Measurements from ENCODE around the gene INKA2. TPM values are rescaled to one million over a fixed set of nuclear protein-coding genes. Genes with fewer than 3 reads are reported as not detected.

The INKA2 gene
- total and polyA plus RNA-seq, 2 experiments from 2014 or later: 3.7 to 8.4 TPM

DNA sequence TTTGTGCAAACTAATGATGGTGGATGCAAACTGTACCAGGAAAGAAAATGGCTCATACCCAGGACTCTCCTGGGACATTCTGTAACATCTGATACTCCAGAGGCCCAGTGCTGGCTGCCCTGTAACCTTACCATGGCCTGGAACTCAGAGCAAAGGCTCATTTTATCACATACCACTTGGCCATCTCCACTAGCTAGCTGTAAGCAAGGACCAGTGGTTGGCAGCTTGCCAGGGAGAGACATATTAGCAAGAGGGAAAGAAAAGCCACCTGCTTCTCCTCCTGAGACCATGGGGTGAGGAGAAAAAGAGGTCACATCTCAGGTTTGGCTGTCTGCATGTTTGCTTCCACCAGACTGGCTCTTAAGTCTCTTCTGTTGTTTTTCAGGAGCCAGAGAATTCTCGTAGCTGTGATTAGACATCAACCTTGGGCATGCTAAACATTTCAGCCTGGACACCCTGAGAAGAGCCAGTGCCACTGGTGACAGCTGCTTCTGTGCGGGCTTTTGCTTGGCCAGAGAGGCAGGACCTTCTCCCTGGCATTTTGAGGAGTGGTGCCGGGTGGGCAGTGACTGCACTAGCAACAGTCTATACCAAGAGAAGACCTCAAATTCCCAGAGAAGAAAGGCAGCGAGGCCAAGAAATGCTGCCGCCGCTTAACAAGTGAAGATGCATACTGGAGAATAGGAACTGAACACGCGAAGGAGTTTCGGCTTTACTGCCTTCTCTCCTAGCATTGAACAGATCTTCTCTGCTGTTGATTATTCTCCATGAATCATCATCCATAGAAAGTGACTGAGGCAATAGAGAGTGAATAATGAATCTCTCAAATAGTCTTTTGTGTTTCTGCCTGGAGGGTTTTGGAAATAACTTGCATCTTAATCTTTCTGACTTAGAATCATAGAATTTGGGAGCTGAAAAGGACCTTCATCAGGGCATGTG is 6.7 kb upstream of the INKA2 start:
- no peak overlapping the region for H3K4me3 Mint-ChIP-seq
- Histone ChIP-seq H3K79me2 (replicated peaks; ENCODE audit: insufficient read depth) (no peaks in the 10 kb centered on the region), H3K9me2 (ENCODE audit: insufficient read depth) (no peaks in the 10 kb centered on the region), H3F3A (replicated peaks; ENCODE audit: low read depth) (no peaks in the 10 kb centered on the region), H3K36me3 (ENCODE audit: insufficient read depth) (no peaks in the 10 kb centered on the region), H3K27ac (ENCODE audit: low read depth) (no peak overlapping the region), H3K4me3 (no peak overlapping the region), H4K20me1 (replicated peaks; ENCODE audit: insufficient read depth) (no peaks in the 10 kb centered on the region), H3K4me1 (ENCODE audit: insufficient read depth) (peaks cover 6% of the 10 kb centered on the region; the same call in 1 of the 2 replicates), H2AFZ (no peak overlapping the region), H3K4me2 (no peak overlapping the region), H3K27me3 (ENCODE audit: insufficient read depth) (peaks cover 13% of the 10 kb centered on the region)
- no peaks in the 10 kb centered on the region for H3K36me3 Mint-ChIP-seq (ENCODE audit: low read depth)
- no peaks in the 10 kb centered on the region; the same call in 2 of the 3 replicates for H3K9me3 Mint-ChIP-seq
- TF ChIP-seq, protein P1, sequence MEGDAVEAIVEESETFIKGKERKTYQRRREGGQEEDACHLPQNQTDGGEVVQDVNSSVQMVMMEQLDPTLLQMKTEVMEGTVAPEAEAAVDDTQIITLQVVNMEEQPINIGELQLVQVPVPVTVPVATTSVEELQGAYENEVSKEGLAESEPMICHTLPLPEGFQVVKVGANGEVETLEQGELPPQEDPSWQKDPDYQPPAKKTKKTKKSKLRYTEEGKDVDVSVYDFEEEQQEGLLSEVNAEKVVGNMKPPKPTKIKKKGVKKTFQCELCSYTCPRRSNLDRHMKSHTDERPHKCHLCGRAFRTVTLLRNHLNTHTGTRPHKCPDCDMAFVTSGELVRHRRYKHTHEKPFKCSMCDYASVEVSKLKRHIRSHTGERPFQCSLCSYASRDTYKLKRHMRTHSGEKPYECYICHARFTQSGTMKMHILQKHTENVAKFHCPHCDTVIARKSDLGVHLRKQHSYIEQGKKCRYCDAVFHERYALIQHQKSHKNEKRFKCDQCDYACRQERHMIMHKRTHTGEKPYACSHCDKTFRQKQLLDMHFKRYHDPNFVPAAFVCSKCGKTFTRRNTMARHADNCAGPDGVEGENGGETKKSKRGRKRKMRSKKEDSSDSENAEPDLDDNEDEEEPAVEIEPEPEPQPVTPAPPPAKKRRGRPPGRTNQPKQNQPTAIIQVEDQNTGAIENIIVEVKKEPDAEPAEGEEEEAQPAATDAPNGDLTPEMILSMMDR (conservative IDR thresholded peaks at IDR 0.05; ENCODE audit: low read depth in 2 of 2): no peak
- TF ChIP-seq POLR2AphosphoS5 (IDR thresholded peaks at IDR 0.05; ENCODE audit: low read depth): no peak
- peaks cover 23% of the 10 kb centered on the region for H3K4me1 Mint-ChIP-seq
- no peak overlapping the region for H3K27ac Mint-ChIP-seq
- DNase-seq (ENCODE audit: low spot score) (no peak), ATAC-seq (no peak)
- H3K27me3 Mint-ChIP-seq (ENCODE audit: insufficient read depth, low read depth, poor library complexity): peaks cover 16% of the 10 kb centered on the region

DNA sequence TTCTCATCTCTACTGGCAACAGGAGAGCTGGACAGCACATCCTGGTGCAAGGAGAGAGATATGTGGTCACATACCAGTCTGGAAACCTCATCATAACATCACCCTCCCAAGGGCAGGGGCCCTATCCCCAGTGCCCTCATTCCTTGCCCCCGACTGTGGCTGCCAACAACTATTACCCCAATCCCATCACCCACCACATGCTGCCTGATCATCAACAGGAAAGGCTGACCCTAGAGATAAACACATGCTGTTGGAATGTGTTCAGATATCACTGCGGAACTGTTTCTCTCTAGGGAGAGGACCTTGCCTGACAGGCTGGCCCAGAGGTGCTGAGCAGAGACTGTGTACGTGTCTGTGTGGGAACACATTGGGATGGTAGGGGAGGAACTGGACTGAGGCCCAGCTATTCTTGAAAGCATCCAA is 4.5 kb upstream of the INKA2 start:
- no peak overlapping the region for H3K4me2 ChIP-seq
- peaks cover 18% of the 10 kb centered on the region for H3K27me3 ChIP-seq (ENCODE audit: insufficient read depth)
- ATAC-seq (no peak), DNase-seq (ENCODE audit: low spot score) (no peak)
- Mint-ChIP-seq H3K9me3 (no peaks in the 10 kb centered on the region; the same call in 2 of the 3 replicates), H3K36me3 (ENCODE audit: low read depth) (no peaks in the 10 kb centered on the region), H3K4me1 (peaks cover 9% of the 10 kb centered on the region), H3K27me3 (ENCODE audit: insufficient read depth, low read depth, poor library complexity) (peaks cover 19% of the 10 kb centered on the region), H3K27ac (no peak overlapping the region), H3K4me3 (no peak overlapping the region)
- H3K36me3 ChIP-seq (ENCODE audit: insufficient read depth): no peaks in the 10 kb centered on the region
- no peaks in the 10 kb centered on the region for H3K9me2 ChIP-seq (ENCODE audit: insufficient read depth)
- H3F3A ChIP-seq (replicated peaks; ENCODE audit: low read depth): peaks cover 11% of the 10 kb centered on the region
- no peaks in the 10 kb centered on the region for H4K20me1 ChIP-seq (replicated peaks; ENCODE audit: insufficient read depth)
- H3K27ac ChIP-seq (ENCODE audit: low read depth): no peak overlapping the region
- H3K79me2 ChIP-seq (replicated peaks; ENCODE audit: insufficient read depth): no peaks in the 10 kb centered on the region
- no peak overlapping the region for H2AFZ ChIP-seq
- peaks cover 6% of the 10 kb centered on the region; the same call in 1 of the 2 replicates for H3K4me1 ChIP-seq (ENCODE audit: insufficient read depth)
- H3K4me3 ChIP-seq: no peak overlapping the region
- no peak for TF ChIP-seq POLR2AphosphoS5 (IDR thresholded peaks at IDR 0.05; ENCODE audit: low read depth)
- no peak for TF ChIP-seq CREB1 (CRISPR knock-in tag; IDR thresholded peaks at IDR 0.05; ENCODE audit: low read depth)
- no peak for TF ChIP-seq STAT1 (IDR thresholded peaks at IDR 0.05; ENCODE audit: unreplicated experiment)
- TF ChIP-seq, protein P2, sequence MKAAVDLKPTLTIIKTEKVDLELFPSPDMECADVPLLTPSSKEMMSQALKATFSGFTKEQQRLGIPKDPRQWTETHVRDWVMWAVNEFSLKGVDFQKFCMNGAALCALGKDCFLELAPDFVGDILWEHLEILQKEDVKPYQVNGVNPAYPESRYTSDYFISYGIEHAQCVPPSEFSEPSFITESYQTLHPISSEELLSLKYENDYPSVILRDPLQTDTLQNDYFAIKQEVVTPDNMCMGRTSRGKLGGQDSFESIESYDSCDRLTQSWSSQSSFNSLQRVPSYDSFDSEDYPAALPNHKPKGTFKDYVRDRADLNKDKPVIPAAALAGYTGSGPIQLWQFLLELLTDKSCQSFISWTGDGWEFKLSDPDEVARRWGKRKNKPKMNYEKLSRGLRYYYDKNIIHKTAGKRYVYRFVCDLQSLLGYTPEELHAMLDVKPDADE (IDR thresholded peaks at IDR 0.05): no peak
- TF ChIP-seq, protein P3, sequence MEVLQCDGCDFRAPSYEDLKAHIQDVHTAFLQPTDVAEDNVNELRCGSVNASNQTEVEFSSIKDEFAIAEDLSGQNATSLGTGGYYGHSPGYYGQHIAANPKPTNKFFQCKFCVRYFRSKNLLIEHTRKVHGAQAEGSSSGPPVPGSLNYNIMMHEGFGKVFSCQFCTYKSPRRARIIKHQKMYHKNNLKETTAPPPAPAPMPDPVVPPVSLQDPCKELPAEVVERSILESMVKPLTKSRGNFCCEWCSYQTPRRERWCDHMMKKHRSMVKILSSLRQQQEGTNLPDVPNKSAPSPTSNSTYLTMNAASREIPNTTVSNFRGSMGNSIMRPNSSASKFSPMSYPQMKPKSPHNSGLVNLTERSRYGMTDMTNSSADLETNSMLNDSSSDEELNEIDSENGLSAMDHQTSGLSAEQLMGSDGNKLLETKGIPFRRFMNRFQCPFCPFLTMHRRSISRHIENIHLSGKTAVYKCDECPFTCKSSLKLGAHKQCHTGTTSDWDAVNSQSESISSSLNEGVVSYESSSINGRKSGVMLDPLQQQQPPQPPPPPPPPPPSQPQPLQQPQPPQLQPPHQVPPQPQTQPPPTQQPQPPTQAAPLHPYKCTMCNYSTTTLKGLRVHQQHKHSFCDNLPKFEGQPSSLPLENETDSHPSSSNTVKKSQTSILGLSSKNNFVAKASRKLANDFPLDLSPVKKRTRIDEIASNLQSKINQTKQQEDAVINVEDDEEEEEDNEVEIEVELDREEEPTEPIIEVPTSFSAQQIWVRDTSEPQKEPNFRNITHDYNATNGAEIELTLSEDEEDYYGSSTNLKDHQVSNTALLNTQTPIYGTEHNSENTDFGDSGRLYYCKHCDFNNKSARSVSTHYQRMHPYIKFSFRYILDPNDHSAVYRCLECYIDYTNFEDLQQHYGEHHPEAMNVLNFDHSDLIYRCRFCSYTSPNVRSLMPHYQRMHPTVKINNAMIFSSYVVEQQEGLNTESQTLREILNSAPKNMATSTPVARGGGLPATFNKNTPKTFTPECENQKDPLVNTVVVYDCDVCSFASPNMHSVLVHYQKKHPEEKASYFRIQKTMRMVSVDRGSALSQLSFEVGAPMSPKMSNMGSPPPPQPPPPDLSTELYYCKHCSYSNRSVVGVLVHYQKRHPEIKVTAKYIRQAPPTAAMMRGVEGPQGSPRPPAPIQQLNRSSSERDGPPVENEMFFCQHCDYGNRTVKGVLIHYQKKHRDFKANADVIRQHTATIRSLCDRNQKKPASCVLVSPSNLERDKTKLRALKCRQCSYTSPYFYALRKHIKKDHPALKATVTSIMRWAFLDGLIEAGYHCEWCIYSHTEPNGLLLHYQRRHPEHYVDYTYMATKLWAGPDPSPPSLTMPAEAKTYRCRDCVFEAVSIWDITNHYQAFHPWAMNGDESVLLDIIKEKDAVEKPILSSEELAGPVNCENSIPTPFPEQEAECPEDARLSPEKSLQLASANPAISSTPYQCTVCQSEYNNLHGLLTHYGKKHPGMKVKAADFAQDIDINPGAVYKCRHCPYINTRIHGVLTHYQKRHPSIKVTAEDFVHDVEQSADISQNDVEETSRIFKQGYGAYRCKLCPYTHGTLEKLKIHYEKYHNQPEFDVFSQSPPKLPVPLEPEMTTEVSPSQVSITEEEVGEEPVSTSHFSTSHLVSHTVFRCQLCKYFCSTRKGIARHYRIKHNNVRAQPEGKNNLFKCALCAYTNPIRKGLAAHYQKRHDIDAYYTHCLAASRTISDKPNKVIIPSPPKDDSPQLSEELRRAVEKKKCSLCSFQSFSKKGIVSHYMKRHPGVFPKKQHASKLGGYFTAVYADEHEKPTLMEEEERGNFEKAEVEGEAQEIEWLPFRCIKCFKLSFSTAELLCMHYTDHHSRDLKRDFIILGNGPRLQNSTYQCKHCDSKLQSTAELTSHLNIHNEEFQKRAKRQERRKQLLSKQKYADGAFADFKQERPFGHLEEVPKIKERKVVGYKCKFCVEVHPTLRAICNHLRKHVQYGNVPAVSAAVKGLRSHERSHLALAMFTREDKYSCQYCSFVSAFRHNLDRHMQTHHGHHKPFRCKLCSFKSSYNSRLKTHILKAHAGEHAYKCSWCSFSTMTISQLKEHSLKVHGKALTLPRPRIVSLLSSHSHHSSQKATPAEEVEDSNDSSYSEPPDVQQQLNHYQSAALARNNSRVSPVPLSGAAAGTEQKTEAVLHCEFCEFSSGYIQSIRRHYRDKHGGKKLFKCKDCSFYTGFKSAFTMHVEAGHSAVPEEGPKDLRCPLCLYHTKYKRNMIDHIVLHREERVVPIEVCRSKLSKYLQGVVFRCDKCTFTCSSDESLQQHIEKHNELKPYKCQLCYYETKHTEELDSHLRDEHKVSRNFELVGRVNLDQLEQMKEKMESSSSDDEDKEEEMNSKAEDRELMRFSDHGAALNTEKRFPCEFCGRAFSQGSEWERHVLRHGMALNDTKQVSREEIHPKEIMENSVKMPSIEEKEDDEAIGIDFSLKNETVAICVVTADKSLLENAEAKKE (CRISPR knock-in tag; IDR thresholded peaks at IDR 0.05): no peak
- TF ChIP-seq EZH2 (IDR thresholded peaks at IDR 0.05; ENCODE audit: low read depth, unreplicated experiment): no peak
- TF ChIP-seq JUNB (IDR thresholded peaks at IDR 0.05; ENCODE audit: unreplicated experiment): no peak
- TF ChIP-seq ZNF114 (CRISPR knock-in tag; IDR thresholded peaks at IDR 0.05): no peak
- TF ChIP-seq ZNF331 (CRISPR knock-in tag; IDR thresholded peaks at IDR 0.05; ENCODE audit: low read depth): no peak
